Peyer's patch (tissue), 4 donors: ENCODE measurements around the gene SNX9. TPM values are rescaled to one million over a fixed set of nuclear protein-coding genes. Genes with fewer than 3 reads are reported as not detected.

Experiments
- DNase-seq, 3 donors: peaks; one replicate each; pipeline ENCODE4 v3.0.0-alpha.2; 2017 to 2019
- H3K27ac ChIP-seq, 4 donors: fragments of 200-600 bp; sonication (generic); one replicate each; pipeline ENCODE4 v1.5.1; 2016 to 2019
- H3K27me3 ChIP-seq, 2 donors: fragments of 200-600 bp; sonication (generic); one replicate each; pipeline ENCODE4 v1.5.1; 2019
- H3K36me3 ChIP-seq, 3 donors: fragments of 200-600 bp; sonication (generic); one replicate each; pipeline ENCODE4 v1.5.1; 2016 to 2019
- H3K4me1 ChIP-seq, 4 donors: fragments of 200-600 bp; sonication (generic); one replicate each; pipeline ENCODE4 v1.5.1; 2016 to 2019
- H3K4me3 ChIP-seq, 4 donors: fragments of 200-600 bp; sonication (generic); 1 replicate in 3 of 4; 2 replicates in 1 of 4; pipeline ENCODE4 v1.5.1; 2016 to 2019; ENCODE audit warnings: mild to moderate bottlenecking in 1 of 4
- H3K9me3 ChIP-seq, 4 donors: fragments of 200-600 bp; sonication (generic); one replicate each; pipeline ENCODE4 v1.5.1; 2016 to 2019; ENCODE audit warnings: mild to moderate bottlenecking in 1 of 4
- POLR2A ChIP-seq, 2 donors: fragments of 450-650 bp; IDR thresholded peaks; one replicate each; pipeline ENCODE4 v1.5.1; 2017; ENCODE audit warnings: antibody characterized with exemption in 2 of 2, mild to moderate bottlenecking in 2 of 2, moderate library complexity in 2 of 2
- small RNA-seq, 2 donors: library from RNA; depleted of rRNA; stranded (forward); fragments of <200 nt; gene quantifications; one replicate each; pipeline ENCODE3, GENCODE V24; 2016
- total RNA-seq, 4 donors: library from RNA; depleted of rRNA; stranded (reverse); fragments of >200 nt; gene quantifications; one replicate each; pipeline ENCODE4 v1.1.0, GENCODE V29; 2016
- TF ChIP-seq, protein P1 (sequence below), 6 experiments: fragments of 450-650 bp in 4 of 6; fragments of 200-600 bp in 2 of 6; sonication (generic) in 1 of 6; IDR thresholded peaks; one replicate each; pipeline ENCODE4 v1.5.1; 2017 to 2019; ENCODE audit warnings: antibody characterized with exemption in 6 of 6, mild to moderate bottlenecking in 3 of 6, moderate library complexity in 1 of 6

SNX9 gene
- total RNA-seq, 4 donors from 2014 or later, result 49.8 to 59.1 (median 52.5) TPM

DNA sequence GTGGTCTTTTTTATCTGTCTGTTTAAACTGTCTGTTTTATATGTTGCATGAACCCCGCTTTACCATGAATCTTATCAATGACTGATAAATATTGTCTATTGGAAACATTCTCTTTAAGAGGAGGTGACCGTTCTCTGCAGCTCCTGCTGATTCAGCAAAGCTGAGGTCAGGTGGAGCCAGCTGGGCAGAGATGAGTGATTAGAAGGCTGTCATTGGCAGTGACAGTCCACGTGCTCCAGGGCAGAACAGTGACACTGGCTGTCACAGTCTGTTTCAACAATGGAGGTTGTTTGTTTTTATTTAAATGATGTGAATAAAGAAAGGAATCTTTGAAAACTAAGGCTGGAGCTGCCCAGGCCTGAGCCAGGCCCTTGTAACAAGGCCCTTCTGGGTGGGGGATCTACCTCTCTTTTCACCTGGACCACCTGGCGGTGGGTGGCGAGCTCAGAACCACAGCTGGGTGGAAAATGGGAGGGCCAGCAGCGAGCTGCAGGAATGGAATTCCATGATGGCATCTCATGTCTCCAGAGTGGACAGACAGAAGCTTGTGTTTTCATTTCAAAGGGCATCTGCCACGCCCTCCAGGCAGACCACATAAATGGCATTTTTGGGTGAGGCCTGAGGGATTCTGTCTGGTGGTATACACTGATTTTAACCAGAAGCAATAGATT is 171.2 kb downstream of the SNX9 start:
- no peaks in the 10 kb centered on the region for H3K9me3 ChIP-seq
- DNase-seq, result peak in 1 of 3 donors; percentile 62
- peaks cover 8 to 14% (median 10%) of the 10 kb centered on the region in 4 donors for H3K4me1 ChIP-seq
- H3K4me3 ChIP-seq, result no peak overlapping the region
- H3K27me3 ChIP-seq, result no peaks in the 10 kb centered on the region
- H3K27ac ChIP-seq, result no peak overlapping the region
- TF ChIP-seq POLR2A (IDR thresholded peaks at IDR 0.05), result no peak
- TF ChIP-seq, protein P1, sequence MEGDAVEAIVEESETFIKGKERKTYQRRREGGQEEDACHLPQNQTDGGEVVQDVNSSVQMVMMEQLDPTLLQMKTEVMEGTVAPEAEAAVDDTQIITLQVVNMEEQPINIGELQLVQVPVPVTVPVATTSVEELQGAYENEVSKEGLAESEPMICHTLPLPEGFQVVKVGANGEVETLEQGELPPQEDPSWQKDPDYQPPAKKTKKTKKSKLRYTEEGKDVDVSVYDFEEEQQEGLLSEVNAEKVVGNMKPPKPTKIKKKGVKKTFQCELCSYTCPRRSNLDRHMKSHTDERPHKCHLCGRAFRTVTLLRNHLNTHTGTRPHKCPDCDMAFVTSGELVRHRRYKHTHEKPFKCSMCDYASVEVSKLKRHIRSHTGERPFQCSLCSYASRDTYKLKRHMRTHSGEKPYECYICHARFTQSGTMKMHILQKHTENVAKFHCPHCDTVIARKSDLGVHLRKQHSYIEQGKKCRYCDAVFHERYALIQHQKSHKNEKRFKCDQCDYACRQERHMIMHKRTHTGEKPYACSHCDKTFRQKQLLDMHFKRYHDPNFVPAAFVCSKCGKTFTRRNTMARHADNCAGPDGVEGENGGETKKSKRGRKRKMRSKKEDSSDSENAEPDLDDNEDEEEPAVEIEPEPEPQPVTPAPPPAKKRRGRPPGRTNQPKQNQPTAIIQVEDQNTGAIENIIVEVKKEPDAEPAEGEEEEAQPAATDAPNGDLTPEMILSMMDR (IDR thresholded peaks at IDR 0.05), result no peak
- no peaks in the 10 kb centered on the region for H3K36me3 ChIP-seq

Small RNA genes lying within 50 kb of the gene (small RNA-seq; reads per million reads assigned to genes)
- gene HSPE1P26, result 0 reads per million in 2 donors
- 0 reads per million in 2 donors for gene RNU6-786P

Other genes starting within 250 kb of the SNX9 start
- gene SYNJ2, start 158.6 kb downstream of the SNX9 start, total RNA-seq, result 10 to 100 TPM; 26.8 to 47.2 (median 34.0) TPM